Activated naive CD4-positive, alpha-beta T cell treated with Interleukin-2 at 50 U/mL for 16 hours (primary cell): ENCODE data around the gene TMEM126B.
A peak's percentile ranks its signal among the peaks of the same experiment; 100 is the strongest.
"Not testable (repeated sequence)": the region's sequence is repeated elsewhere in the genome, so short reads cannot be mapped to it uniquely, and the experiment has no call there.

Experiments
- DNase-seq: peaks from one replicate; pipeline ENCODE4 v3.0.0-alpha.2; 2020

TMEM126B gene

DNA sequence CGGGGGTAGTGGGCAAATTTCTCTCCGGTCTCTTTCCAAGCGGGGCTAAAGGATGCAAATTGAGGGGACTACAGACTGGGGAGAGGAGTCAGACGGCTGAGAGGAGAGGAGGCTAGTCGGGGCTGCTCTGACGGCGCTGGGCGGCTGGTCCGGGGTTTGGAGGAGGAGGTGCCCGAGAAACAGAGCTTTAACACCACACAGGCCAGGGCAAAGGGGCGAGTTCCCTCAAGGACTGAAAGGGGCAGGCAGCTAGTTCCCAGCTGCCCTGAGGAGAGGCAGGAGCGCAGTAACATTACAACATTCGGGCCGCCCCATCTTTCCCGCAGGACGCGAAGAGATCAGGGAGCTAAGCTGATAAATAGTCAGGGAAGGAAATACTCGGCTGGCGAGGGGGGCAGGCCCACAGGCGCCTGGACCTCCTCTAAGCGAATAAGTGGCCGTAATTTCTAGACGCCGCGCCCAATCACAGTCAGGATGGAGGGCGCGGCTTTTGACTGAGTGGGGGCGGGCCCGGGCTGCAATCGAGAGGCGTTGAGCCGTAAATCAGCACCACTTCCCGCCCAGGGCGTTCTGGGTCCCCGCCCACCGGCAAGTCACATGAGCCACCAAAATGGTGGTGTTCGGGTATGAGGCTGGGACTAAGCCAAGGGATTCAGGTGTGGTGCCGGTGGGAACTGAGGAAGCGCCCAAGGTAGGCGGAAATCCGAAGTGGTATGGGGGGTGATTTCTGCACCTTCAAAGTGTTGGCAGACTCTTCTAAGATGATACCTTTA, at the start of gene TMEM126B:
Gene TMEM126B, plus strand, starts transcription at position 596 of the 773 bp plus-strand sequence. Its CDS starts 15 bp downstream, at position 611.
- DNase-seq: peak; percentile 97

DNA sequence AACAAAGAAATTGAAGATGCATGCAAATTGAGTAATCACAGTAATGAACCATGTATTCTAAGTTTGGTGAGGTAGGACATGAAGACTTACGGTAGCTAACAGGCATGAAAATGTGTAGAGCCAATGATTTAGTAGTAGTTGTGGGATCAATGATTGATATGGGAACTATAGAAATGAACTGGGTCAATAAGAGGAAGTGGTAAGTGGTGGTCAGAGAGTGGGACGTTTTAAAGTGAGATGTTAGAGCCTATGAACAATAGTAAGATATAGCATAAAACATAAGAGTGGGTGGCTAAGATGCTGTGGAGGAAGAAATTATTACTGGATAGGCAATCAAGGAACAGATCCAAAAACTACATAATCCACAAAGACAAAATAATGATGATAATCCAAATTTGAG, 46.3 kb upstream of the TMEM126B start:
- no peak for DNase-seq

DNA sequence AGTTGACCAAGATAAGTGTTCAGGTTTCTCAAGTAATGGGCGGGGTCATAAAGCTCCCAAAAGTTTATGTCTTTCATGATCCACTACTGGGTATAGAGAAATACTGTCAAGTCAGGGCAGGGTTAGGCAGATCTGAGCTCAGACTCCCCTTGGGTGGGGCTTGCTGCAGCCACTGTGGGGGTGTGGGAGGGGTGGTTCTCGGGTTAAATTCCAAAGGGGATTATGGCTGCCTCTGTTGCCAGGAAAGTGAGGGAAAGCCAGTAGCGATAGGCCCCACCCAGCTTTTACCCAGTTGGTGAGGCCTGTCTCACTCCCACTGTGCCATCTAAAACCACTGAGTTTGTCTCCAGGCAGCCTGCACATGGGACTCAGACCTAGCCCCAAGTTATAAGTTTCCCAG, 39.0 kb upstream of the TMEM126B start:
- no peak for DNase-seq

DNA sequence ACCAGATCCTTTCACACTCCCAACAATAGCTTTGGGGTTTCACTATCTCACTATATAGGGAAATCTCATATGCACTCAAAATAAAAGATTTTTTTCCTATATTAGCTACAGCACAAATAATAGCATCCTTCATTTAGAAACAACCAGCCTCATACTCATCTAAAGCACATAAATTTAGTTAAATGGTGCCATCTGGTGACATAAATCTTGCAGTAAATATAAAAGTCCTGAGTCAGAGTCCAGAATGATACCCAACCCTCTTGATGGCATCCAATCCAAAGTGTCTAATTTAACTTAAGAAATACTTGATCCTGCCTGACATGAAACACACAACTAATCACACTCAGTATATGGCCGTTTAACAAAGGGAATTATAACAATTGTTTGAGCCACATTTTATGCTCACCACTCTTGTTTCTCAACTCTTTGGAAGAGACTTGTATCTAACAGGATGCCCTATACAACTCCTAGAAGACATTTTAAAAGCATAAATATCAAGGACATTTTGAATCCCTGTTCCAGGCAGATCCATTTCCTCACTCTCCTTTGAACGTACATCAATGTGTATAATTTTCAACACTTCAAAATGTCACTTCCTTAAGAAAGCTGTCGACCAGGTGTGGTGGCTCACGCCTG, 37.4 kb upstream of the TMEM126B start:
- no peak for DNase-seq

DNA sequence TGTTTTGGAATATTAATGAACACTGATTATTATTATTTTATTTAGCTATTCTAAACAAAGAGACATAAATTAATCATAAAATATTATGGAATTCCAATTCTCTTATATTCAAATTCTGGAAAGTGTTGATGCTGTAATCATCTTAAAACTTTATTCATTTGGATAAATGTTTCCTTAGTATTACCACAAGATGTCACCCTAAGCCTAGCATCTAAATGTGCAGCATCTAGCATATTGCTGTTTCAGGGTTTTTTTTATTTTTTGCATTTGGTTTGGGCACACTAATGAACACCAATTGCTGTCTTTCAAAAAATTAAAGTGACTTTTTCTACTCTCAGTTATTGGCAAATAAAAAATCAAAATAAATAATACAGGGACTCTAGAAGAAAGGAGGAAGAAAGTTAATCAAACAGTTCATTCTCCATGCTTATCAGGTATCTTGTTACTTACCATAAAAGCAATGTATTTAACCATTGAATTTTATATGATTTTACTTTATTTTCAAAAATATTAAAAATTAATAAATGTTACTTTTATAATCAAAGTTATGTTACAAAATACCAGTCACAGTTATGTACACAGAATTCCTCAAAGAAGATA, 33.0 kb upstream of the TMEM126B start:
- DNase-seq: no peak

DNA sequence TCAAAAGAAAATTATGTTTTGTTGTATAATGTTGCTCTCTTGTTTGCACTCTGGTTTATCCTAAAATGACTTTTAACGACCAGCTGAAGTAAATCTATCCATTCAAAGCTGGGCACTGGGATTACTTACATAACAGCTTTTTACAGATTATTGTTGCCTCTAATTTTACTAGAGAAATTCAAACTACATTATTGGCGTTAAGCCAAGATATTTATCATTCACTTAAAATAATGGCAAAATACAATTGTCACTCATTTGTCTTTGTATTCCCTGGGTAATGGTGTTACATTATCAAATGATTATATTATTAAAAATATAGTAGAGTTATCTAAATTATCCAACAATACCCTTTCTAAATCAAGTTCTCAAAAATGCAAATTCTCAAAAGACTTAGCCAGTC, 31.5 kb upstream of the TMEM126B start:
- DNase-seq: no peak

DNA sequence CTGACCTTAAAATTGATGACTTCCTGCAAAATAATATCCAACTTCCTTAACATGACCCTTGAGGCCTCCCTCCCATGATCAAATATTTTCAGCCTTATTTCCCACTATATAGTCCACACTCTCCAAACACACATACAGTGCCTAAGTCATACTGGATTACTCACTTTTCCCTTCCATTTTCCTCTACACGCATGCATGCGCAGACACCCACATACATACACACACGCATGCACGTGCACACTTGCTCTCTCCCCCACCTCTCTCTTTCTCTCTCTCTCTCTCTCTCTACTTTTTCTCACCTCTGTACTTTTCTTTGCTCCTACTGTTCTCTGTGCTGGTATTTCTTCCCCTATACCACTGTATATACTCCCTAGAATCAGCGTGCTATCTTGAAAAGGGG, 29.3 kb upstream of the TMEM126B start:
- no peak for DNase-seq

DNA sequence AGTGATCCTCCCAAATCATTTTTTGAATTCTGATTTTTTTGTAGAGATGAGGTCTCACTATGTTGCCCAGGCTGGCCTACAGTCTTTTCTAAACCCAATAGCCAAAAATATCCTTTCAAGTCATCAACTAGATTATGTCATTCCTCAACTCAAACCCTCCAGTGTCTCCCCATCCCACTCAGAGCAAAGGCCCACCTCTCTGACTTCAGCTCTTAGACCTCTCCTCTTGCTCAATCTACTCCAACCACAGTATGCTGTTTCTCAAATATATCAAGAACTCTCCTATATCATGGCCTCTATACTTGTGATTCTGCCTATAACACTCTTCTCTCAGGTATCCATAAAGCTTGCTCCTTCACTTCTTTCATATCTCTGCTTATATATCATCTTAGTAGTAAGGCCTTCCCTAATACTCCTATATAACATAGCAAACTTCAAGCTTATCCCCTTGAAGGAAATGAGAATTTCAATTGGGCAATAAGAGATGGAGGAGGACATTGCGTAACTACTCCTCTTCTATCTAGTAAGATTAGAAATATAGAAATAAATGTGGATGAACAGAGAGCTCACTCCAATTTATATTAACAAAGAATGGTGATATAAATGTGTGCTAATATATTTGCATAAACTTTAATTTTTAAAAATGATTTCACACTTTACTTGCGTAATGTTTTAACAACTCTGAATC, 25.7 kb upstream of the TMEM126B start:
- no peak for DNase-seq

DNA sequence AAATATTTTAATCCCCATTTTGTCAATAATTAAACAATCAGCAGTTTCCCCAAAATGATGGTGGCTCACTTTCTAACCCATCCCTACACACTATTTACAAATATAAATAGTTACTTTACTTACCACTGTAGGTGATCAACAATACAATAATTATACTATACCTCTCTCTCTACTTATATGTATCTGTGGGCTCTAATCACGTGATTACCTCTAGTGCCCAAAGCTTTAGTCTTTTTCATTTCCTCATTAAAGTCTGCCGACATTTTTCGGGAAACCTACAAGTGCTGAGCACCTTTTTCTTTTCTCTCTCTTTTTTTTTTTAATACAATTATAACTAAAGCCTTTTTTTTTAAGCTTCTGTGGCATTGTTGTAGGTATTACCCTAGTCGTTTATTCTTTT, 25.2 kb upstream of the TMEM126B start:
- DNase-seq: no peak

DNA sequence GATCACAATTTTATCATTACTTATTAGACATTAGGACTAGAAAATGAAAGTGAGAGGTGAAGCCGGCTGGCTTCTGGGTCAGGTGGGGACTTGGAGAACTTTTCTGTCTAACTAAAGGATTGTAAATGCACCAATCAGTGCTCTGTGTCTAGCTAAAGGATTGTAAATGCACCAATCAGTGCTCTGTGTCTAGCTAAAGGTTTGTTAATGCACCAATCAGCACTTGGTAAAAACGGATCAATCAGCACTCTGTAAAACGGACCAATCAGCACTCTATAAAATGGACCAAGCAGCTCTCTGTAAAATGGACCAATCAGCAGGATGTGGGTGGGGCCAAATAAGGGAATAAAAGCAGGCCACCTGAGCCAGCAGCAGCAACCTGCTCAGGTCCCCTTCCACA, 22.2 kb upstream of the TMEM126B start:
- not testable (repeated sequence) for DNase-seq

DNA sequence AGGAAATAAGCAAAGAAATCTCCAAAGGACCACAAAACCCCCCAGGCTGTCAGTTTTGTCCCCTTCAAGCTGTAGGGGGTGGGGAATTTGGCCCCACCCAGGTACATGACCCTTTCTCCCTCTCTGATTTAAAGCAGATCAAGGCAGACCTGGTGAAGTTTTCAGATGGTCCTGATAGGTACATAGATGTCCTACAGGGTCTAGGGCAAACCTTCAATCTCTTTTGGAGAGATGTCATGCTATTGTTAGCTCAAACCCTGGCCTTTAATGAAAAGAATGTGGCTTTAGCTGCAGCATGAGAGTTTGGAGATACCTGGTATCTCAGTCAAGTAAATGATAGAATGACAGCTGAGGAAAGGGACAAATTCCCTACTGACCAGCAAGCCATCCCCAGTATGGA, 19.8 kb upstream of the TMEM126B start:
- DNase-seq: not testable (repeated sequence)

DNA sequence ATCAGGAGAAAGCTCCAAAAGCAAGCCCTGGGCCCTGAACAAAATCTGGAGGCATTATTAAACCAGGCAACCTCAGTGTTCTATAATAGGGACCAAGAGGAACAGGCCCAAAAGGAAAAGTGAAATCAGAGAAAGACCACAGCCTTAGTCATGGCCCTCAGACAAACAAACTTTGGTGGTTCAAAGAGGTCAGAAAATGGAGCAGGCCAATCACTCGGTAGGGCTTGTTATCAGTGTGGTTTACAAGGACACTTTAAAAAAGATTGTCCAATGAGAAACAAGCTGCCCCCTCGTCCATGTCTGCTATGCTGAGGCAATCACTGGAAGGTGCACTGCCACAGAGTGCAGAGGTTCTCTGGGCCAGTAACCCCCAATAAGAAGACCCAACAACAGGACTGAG, 19.1 kb upstream of the TMEM126B start:
- DNase-seq: not testable (repeated sequence)

DNA sequence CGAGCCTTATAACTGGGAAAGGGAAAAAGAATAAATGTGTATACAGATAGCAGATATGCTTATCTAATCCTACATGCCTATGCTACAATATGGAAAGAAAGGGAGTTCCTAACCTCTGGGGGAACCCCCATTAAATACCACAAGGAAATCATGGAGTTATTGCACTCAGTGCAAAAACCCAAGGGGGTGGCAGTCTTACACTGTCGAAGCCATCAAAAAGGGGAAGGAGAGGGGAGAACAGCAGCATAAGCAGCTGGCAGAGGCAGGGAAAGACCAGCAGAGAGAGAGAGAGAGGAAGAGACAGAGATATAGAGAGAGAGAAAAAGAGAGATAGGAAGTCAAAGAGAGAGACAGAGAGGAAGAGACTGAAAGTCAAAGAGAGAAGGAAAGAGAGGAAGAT, 16.8 kb upstream of the TMEM126B start:
- DNase-seq: not testable (repeated sequence)

DNA sequence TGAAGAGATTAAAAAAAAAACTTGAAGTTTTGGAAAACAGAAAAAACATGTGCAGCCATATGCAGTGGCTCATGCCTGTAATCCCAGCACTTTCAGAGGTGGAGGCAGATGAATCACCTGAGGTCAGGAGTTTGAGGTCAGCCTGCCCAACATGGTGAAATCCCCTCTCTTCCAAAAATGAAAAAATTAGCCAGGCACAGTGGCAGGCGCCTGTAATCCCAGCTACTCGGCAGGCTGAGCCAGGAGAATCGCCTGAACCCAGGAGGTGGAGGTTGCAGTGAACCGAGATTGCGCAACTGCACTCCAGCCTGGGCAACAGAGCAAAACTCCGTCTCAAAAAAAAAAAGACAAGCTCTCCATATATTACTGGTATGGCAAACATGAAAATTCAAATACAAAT, 8.9 kb upstream of the TMEM126B start:
- DNase-seq: no peak

DNA sequence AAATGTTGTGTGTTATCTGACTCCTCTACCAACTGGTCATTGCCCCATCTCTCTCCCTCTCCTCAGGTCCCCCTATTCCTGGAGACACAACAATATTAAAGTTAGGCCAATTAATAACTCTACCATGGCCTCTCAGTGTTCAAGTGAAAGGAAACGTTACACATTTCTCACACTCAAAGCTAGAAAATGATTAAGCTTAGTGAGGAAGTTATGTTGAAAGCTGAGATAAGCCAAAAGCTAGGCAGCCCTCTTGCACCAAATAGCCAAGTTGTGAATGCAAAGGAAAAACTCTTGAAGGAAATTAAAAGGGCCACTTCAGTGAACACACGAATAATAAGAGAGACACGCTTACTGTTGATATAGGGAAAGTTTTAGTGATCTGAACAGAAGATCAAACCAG, 8.1 kb upstream of the TMEM126B start:
- no peak for DNase-seq

DNA sequence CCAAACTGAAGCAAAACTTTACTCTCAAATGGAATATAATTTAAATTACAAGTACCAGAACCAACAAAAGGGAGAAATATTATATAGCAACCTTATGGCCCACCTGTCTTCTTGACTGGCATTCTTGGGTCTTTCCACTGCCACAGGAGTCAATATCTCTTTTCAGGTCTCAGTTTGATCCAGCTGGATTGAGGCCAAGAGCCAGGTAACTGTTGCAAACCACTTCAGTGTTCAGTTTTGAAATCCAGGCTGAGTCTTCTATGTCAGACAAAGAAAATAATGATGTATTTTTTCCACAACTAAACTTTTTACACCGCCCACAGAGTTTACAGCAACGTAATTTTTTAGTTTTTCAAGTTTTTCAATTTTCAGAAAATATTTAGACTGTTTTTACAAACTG, 1.9 kb upstream of the TMEM126B start:
- DNase-seq: no peak

DNA sequence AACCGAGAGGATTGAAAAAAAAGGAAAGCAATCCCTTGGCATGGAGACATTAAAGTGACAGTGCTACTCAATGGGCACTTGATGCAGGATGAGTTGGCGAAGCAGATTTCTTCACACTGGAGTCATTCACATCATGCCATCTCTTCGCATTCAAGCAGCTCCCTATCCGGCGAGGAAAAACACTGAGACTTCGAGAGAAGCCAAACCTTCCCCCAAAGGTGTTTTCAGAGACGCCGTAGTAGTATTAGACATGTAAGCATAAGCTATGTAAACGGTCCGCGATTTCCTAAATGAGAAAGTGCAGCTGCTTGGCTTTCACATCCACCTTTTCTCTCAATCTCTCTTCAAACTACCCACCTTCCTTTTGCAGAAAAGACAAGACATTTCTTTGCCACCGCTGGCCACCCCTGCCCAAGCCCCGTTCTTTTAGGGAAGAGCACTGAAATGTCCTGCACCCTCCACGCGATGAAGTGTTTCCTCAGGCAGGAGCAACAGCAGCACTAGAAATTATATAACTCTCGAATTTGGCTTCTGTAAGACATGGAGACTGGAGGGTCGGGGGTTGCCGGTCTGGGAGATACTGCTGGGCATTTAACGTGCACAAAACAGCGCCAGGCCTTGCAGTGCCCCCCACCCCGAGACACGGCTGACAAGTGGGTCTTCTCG, 928 bp upstream of the TMEM126B start, which contains the start of gene DLG2:
Gene DLG2, minus strand, starts transcription at position 13 of the 666 bp plus-strand sequence.
- peak; percentile 5 for DNase-seq

DNA sequence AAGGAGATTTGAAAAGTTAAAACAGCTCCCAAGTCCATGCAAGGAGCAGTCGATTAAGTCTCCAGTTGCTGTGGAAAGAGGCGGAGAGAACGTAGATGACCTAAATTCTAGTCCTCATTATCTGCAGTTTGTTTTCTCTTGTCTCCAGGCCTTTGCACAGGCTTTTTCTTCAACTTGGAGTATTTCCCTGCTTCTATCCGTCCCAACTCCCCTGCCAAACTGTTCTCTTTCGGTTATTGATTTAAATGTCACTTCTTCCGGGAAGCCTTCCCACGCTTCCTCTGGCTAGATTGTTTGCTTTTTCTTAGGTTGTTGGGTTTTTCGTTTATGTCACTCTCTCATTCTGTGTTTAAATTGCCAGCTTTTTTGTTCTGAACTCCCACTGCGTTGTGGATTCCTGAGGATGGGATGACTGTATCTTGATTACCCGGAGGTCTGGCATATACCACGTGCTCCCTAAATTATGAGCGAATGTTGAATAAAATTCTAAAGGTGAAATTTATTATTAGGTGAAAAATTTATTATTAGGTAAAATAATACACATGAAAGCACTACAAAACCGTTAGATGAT, 463 bp downstream of the TMEM126B start:
- DNase-seq: peak; percentile 32

DNA sequence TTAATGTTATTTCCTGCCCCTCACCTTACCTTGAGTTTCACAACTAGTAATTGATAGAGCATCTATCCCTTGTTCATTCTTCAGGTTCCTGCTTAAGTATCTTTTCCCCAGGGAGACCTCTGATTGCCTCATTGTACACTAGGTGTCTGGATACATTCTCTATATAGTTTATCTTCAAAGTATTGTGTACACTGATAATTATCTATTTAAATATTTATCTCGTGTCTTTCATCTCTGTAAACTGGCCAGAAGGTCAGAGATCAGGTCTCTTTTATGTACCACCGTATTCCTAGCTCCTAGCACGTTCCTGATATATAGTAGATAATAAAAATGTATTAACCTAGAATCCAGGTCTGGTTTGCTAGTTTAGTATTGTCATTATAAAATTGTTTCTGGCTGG, 6.4 kb downstream of the TMEM126B start:
- no peak for DNase-seq

DNA sequence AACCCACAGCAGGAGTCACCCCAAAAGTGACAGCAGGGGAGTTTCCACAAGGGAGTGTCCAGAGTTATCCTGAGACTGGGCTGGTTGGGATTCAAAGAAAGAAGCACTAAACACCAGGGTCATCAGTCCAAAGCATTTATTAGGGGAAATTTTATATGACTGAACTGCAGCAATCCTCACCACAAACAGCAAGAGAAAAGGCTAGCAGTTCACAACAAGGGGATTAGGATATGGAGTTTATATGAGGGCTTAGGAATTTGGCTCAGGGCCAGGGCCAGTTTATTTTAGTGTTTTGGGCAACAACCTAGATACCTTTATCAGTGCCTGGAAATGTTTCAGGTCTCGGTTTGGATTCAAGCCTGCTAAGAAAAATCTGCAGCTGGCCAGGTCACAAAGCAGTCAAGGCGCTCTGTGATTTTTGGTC, 14.8 kb downstream of the TMEM126B start:
- no peak for DNase-seq

DNA sequence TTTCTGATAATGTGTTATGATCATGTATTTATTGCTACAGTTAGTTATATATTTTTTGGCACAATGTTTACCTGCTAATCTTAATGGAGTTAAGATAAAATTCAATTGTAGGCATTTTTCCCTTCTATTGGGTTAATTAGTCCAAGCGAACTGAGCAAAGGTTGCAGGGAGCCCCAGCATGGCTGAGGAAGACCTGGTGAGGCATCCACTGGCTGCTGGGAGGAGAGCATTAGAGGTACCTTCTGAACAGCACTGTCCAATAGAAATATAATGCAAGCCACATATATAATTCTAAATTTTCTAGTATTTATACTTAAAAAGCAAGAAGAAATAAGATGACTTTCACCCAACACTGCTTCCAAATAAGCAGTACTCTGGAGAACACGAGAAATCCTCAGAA, 18.7 kb downstream of the TMEM126B start:
- DNase-seq: no peak

DNA sequence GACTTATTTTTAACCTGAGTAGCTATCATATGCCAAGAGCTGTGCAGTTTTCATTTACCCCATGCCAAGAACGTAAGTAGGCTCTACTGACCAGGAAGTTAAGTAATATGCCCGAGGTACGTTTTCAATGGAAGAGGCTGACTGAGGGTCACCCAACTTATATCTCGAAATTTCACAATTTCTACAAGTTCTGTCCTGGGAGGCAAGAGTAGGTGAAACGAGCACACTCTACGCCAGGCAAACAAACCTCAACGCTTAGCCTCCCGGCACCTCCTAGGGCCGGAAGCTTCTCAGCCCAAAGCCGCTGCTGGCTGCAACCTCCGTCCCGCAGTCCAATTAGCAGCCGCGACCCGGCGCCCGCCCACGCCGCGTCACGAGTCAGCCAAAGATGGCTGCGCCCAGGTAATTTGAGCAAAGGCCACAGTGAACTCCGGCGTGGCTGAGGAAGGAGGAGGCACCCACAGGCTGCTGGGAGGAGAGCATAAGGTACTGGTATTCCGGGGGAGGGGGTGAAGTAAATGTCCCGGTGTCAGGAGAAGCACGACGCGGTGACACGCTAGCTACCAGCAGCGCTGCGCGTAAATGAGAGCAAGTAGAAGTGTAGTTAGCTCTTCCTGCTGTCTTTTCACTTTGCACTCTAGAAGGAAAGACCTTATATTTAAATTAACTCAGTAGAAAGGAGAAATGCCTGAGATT, 19.4 kb downstream of the TMEM126B start, which contains the start of gene TMEM126A:
Gene TMEM126A, plus strand, starts transcription at position 364 of the 696 bp plus-strand sequence. CDS start 2,289 bp downstream, outside the sequence.
- peak; percentile 94 for DNase-seq
